ENCODE data around the gene KCNIP4.

Gene KCNIP4

DNA sequence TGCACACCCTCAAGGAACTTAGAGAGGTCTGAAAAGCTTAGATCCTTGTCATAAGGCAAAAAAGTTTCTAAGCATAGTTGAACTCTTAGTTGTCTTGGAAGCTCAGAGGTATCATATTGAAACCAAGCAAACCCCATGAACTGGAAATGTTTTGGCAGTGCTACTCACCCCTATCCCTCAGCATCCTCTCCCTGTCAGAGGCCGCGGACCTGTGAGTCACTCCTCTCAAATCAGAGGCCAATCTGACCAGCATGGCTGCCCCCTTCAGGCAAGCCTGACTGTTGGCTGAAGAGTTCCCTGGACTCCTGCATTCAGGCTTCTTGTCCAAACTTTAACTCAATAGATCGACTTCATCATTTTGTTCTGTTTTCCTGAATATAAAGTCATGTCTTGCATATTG lies 69.4 kb downstream of the KCNIP4 start:
- DNase-seq (ENCODE audit: low read depth, low spot score), result peak; percentile 16
- TF ChIP-seq SUZ12 (IDR thresholded peaks at IDR 0.05; ENCODE audit: extremely low read depth, insufficient read depth, insufficient read length) (no peak), YY1 (IDR thresholded peaks at IDR 0.05; ENCODE audit: insufficient read depth, insufficient read length) (no peak), ZNF274 (IDR thresholded peaks at IDR 0.05; ENCODE audit: low read depth, low read length) (no peak)

GRCh38 chr4:21876711-21877110 lies 71.9 kb downstream of the KCNIP4 start:
- no peak for TF ChIP-seq ZNF274 (IDR thresholded peaks at IDR 0.05; ENCODE audit: low read depth, low read length)
- no peak for TF ChIP-seq SUZ12 (IDR thresholded peaks at IDR 0.05; ENCODE audit: extremely low read depth, insufficient read depth, insufficient read length)
- TF ChIP-seq YY1 (IDR thresholded peaks at IDR 0.05; ENCODE audit: insufficient read depth, insufficient read length), result no peak
- no peak for DNase-seq (ENCODE audit: low read depth, low spot score)
- H3K36me3 ChIP-seq (ENCODE audit: insufficient read depth, insufficient read length, low read length), result no peaks in the 10 kb centered on the region
- no peak overlapping the region for H3K9ac ChIP-seq (ENCODE audit: insufficient read length, low read depth)
- H3K27me3 ChIP-seq (ENCODE audit: insufficient read depth, insufficient read length), result no peaks in the 10 kb centered on the region
- H3K9me3 ChIP-seq (ENCODE audit: insufficient read depth, low read length), result no peaks in the 10 kb centered on the region
- H3K4me3 ChIP-seq (ENCODE audit: insufficient read length, low read depth), result no peak overlapping the region
- H3K4me1 ChIP-seq (ENCODE audit: insufficient read depth, insufficient read length), result no peaks in the 10 kb centered on the region

More for the DNA sequence above, 69.4 kb downstream of the KCNIP4 start:
- no peaks in the 10 kb centered on the region for H3K9me3 ChIP-seq (ENCODE audit: insufficient read depth, low read length)
- no peak overlapping the region for H3K4me3 ChIP-seq (ENCODE audit: insufficient read length, low read depth)
- no peaks in the 10 kb centered on the region for H3K4me1 ChIP-seq (ENCODE audit: insufficient read depth, insufficient read length)
- H3K36me3 ChIP-seq (ENCODE audit: insufficient read depth, insufficient read length, low read length), result no peaks in the 10 kb centered on the region
- H3K27me3 ChIP-seq (ENCODE audit: insufficient read depth, insufficient read length), result no peaks in the 10 kb centered on the region
- no peak overlapping the region for H3K9ac ChIP-seq (ENCODE audit: insufficient read length, low read depth)

DNA sequence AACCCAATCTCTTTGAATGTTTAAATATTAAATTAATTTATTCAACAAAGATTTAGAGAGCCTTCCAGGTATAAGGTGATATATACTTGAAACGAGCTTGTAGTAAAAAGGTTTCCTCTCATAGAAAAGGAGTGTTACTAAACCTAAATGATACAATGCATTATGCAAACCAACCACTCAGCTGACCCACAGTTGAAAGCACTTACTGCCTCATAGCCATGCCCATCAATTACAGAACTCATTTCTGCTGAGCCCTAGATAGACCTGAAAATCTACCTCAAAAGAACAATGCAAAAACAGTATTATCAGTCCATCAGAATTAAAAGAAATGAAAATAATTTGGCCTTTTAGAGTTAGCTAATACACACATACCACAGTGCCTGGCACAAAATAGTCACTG lies 75.4 kb downstream of the KCNIP4 start:
- no peak for DNase-seq (ENCODE audit: low read depth, low spot score)
- no peaks in the 10 kb centered on the region for H3K4me1 ChIP-seq (ENCODE audit: insufficient read depth, insufficient read length)
- no peaks in the 10 kb centered on the region for H3K9me3 ChIP-seq (ENCODE audit: insufficient read depth, low read length)
- H3K27me3 ChIP-seq (ENCODE audit: insufficient read depth, insufficient read length), result no peaks in the 10 kb centered on the region
- no peak overlapping the region for H3K9ac ChIP-seq (ENCODE audit: insufficient read length, low read depth)
- no peaks in the 10 kb centered on the region for H3K36me3 ChIP-seq (ENCODE audit: insufficient read depth, insufficient read length, low read length)
- no peak for TF ChIP-seq ZNF274 (IDR thresholded peaks at IDR 0.05; ENCODE audit: low read depth, low read length)
- no peak for TF ChIP-seq SUZ12 (IDR thresholded peaks at IDR 0.05; ENCODE audit: extremely low read depth, insufficient read depth, insufficient read length)
- TF ChIP-seq YY1 (IDR thresholded peaks at IDR 0.05; ENCODE audit: insufficient read depth, insufficient read length), result no peak
- no peak overlapping the region for H3K4me3 ChIP-seq (ENCODE audit: insufficient read length, low read depth)

GRCh38 chr4:21872101-21872500 lies 76.5 kb downstream of the KCNIP4 start:
- Histone ChIP-seq H3K27me3 (ENCODE audit: insufficient read depth, insufficient read length) (no peaks in the 10 kb centered on the region), H3K4me1 (ENCODE audit: insufficient read depth, insufficient read length) (no peaks in the 10 kb centered on the region), H3K4me3 (ENCODE audit: insufficient read length, low read depth) (no peak overlapping the region), H3K9me3 (ENCODE audit: insufficient read depth, low read length) (no peaks in the 10 kb centered on the region), H3K36me3 (ENCODE audit: insufficient read depth, insufficient read length, low read length) (no peaks in the 10 kb centered on the region), H3K9ac (ENCODE audit: insufficient read length, low read depth) (no peak overlapping the region)
- TF ChIP-seq YY1 (IDR thresholded peaks at IDR 0.05; ENCODE audit: insufficient read depth, insufficient read length) (no peak), ZNF274 (IDR thresholded peaks at IDR 0.05; ENCODE audit: low read depth, low read length) (no peak), SUZ12 (IDR thresholded peaks at IDR 0.05; ENCODE audit: extremely low read depth, insufficient read depth, insufficient read length) (no peak)
- DNase-seq (ENCODE audit: low read depth, low spot score), result no peak

DNA sequence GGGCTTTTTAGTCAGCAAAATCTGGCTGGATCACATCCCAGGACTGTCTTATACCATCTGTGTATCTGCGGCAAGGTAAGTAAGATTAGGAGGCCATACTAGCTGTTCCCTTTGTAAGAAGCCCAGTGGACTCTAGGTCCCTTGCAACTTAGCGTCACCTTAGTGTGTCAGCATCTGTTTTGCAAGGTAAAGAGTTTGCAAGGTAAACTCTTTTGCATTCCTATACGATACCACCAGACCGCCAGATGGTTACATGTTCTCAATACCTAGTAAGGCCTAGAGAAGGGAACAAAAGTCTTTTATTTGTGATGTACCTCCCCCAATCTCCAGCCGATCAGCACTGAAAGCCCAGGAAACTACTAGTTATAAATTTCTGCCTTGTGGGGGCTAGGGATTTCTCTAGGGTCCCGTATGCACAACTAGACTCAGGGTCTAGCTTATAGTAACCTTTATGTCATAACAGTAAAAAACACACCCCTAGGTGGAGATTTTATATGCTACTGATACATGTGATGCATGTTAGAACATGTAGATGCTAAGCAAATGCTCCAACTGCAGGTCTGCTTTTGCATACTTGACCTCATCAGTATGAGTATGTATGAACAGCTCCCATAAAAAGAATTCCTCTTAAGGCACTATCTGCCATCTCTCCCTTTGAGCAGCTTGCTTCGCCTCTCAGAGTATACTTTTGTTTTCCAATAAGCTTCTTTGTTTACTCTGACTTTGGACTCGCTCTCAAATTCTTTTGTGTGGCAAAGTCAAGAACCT lies 78.4 kb downstream of the KCNIP4 start:
- no peak overlapping the region for H3K4me3 ChIP-seq (ENCODE audit: insufficient read length, low read depth)
- no peaks in the 10 kb centered on the region for H3K4me1 ChIP-seq (ENCODE audit: insufficient read depth, insufficient read length)
- no peak overlapping the region for H3K9ac ChIP-seq (ENCODE audit: insufficient read length, low read depth)
- no peaks in the 10 kb centered on the region for H3K36me3 ChIP-seq (ENCODE audit: insufficient read depth, insufficient read length, low read length)
- no peaks in the 10 kb centered on the region for H3K27me3 ChIP-seq (ENCODE audit: insufficient read depth, insufficient read length)
- no peak for DNase-seq (ENCODE audit: low read depth, low spot score)
- TF ChIP-seq YY1 (IDR thresholded peaks at IDR 0.05; ENCODE audit: insufficient read depth, insufficient read length), result no peak
- no peak for TF ChIP-seq SUZ12 (IDR thresholded peaks at IDR 0.05; ENCODE audit: extremely low read depth, insufficient read depth, insufficient read length)
- TF ChIP-seq ZNF274 (IDR thresholded peaks at IDR 0.05; ENCODE audit: low read depth, low read length), result no peak
- no peaks in the 10 kb centered on the region for H3K9me3 ChIP-seq (ENCODE audit: insufficient read depth, low read length)

DNA sequence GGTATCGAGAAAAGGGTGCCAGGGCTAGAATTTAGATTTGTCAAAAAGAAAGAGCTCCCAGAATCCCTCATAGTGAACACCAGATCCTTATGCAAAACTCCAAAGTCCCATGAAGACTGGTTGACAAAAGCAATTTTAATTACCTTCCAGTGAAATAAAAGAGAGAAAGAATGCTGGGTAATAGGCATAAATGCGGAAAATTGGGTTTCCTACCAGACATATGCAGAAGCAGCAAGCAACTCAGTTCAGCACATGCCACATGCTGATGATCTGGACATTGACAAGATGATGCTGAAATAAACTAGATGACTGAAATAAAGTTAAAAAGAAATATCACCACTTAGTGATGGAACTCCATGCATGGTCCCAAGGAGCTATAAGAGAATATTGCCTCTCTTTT lies 83.9 kb downstream of the KCNIP4 start:
- H3K27me3 ChIP-seq (ENCODE audit: insufficient read depth, insufficient read length), result no peaks in the 10 kb centered on the region
- no peak overlapping the region for H3K9ac ChIP-seq (ENCODE audit: insufficient read length, low read depth)
- H3K4me3 ChIP-seq (ENCODE audit: insufficient read length, low read depth), result no peak overlapping the region
- no peaks in the 10 kb centered on the region for H3K36me3 ChIP-seq (ENCODE audit: insufficient read depth, insufficient read length, low read length)
- no peaks in the 10 kb centered on the region for H3K9me3 ChIP-seq (ENCODE audit: insufficient read depth, low read length)
- TF ChIP-seq YY1 (IDR thresholded peaks at IDR 0.05; ENCODE audit: insufficient read depth, insufficient read length) (no peak), SUZ12 (IDR thresholded peaks at IDR 0.05; ENCODE audit: extremely low read depth, insufficient read depth, insufficient read length) (no peak), ZNF274 (IDR thresholded peaks at IDR 0.05; ENCODE audit: low read depth, low read length) (no peak)
- H3K4me1 ChIP-seq (ENCODE audit: insufficient read depth, insufficient read length), result no peaks in the 10 kb centered on the region
- no peak for DNase-seq (ENCODE audit: low read depth, low spot score)

DNA sequence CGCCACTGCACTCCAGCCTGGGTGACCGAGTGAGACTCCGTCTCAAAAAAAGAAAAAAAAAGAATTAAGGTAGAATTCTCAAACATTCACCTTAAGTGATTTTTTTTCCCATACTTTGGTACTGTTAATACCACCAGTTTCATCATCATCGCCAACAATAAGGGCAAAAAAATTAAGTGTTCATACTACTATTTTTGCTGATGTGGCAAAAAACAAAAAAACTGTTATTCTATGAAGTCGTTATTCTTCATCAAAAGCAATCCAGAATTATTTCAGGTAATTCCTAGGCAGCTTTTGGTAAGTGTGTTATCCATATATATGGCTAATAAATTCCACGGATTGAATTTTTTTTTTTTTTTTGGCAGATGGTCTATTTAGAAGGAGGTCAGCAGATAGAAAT lies 85.7 kb downstream of the KCNIP4 start:
- H3K9me3 ChIP-seq (ENCODE audit: insufficient read depth, low read length), result peaks cover 2% of the 10 kb centered on the region; the same call in 1 of the 2 replicates
- TF ChIP-seq SUZ12 (IDR thresholded peaks at IDR 0.05; ENCODE audit: extremely low read depth, insufficient read depth, insufficient read length) (no peak), ZNF274 (IDR thresholded peaks at IDR 0.05; ENCODE audit: low read depth, low read length) (no peak), YY1 (IDR thresholded peaks at IDR 0.05; ENCODE audit: insufficient read depth, insufficient read length) (no peak)
- H3K4me3 ChIP-seq (ENCODE audit: insufficient read length, low read depth), result no peak overlapping the region
- DNase-seq (ENCODE audit: low read depth, low spot score), result no peak
- H3K9ac ChIP-seq (ENCODE audit: insufficient read length, low read depth), result no peak overlapping the region
- no peaks in the 10 kb centered on the region for H3K36me3 ChIP-seq (ENCODE audit: insufficient read depth, insufficient read length, low read length)
- no peaks in the 10 kb centered on the region for H3K27me3 ChIP-seq (ENCODE audit: insufficient read depth, insufficient read length)
- no peaks in the 10 kb centered on the region for H3K4me1 ChIP-seq (ENCODE audit: insufficient read depth, insufficient read length)
